GM12875 (cell line): ENCODE results near the gene CA10.

Experiments used
- H3K4me3 ChIP-seq: one replicate; pipeline ENCODE4 v1.5.1; 2011; ENCODE audit warnings: low read depth, low read length, control low read depth
- CTCF ChIP-seq: IDR thresholded peaks from 2 replicates; pipeline ENCODE4 v1.5.1; 2011; ENCODE audit warnings: low read depth, mild to moderate bottlenecking, control low read depth, inconsistent platforms, low read length, moderate library complexity, borderline replicate concordance; ENCODE audit not compliant: insufficient read depth

CA10 gene

GRCh38 chr17:51901242-51901641, 257.3 kb downstream of the CA10 start:
- no peak overlapping the region for H3K4me3 ChIP-seq
- TF ChIP-seq CTCF: no peak

GRCh38 chr17:51891936-51892335, 266.6 kb downstream of the CA10 start:
- no peak overlapping the region for H3K4me3 ChIP-seq
- TF ChIP-seq CTCF: no peak

- no peak overlapping the region for H3K4me3 ChIP-seq
- TF ChIP-seq CTCF: no peak
These were observed 267.8 kb downstream of the CA10 start for GRCh38 chr17:51890710-51891109.

GRCh38 chr17:51888816-51889215, 269.7 kb downstream of the CA10 start:
- no peak overlapping the region for H3K4me3 ChIP-seq
- TF ChIP-seq CTCF: no peak

GRCh38 chr17:51876986-51877385, 281.5 kb downstream of the CA10 start:
- TF ChIP-seq CTCF: no peak
- H3K4me3 ChIP-seq: no peak overlapping the region

- H3K4me3 ChIP-seq: no peak overlapping the region
- no peak for TF ChIP-seq CTCF
These were observed 285.2 kb downstream of the CA10 start for GRCh38 chr17:51873302-51873701.

GRCh38 chr17:51869387-51869786, 289.1 kb downstream of the CA10 start:
- no peak overlapping the region for H3K4me3 ChIP-seq
- TF ChIP-seq CTCF: no peak
